HK-2 (cell line): ENCODE data around the gene CLC.
"Not testable (repeated sequence)": the region's sequence is repeated elsewhere in the genome, so short reads cannot be mapped to it uniquely, and the experiment has no call there.

Experiments used
- DNase-seq: peaks from one replicate; pipeline ENCODE4 v3.0.0-alpha.2; 2018; ENCODE audit not compliant: unreplicated experiment

CLC gene

GRCh38 chr19:39729594-39729993 lies 8.2 kb downstream of the CLC start:
- DNase-seq, result no peak

- no peak for DNase-seq
Measured at GRCh38 chr19:39728040-39728439, 9.8 kb downstream of the CLC start.

GRCh38 chr19:39727070-39727800 lies 10.6 kb downstream of the CLC start:
- no peak for DNase-seq

- no peak for DNase-seq
Measured at GRCh38 chr19:39725995-39726394, 11.8 kb downstream of the CLC start.

GRCh38 chr19:39720144-39720543 lies 17.7 kb downstream of the CLC start:
- DNase-seq, result not testable (repeated sequence)

GRCh38 chr19:39710333-39710890 lies 27.4 kb downstream of the CLC start:
- no peak for DNase-seq

GRCh38 chr19:39709026-39709872 lies 28.6 kb downstream of the CLC start:
- DNase-seq, result no peak

GRCh38 chr19:39708594-39708993 lies 29.2 kb downstream of the CLC start:
- no peak for DNase-seq

GRCh38 chr19:39705578-39706188 lies 32.1 kb downstream of the CLC start:
- no peak for DNase-seq

GRCh38 chr19:39704181-39705044 lies 33.4 kb downstream of the CLC start, which contains the start of gene LGALS14:
Gene LGALS14 (plus strand): TSS chr19:39704481. CDS start chr19:39704529, 48 bp downstream.
- no peak for DNase-seq

- no peak for DNase-seq
Measured at GRCh38 chr19:39701291-39701690, 36.5 kb downstream of the CLC start.

GRCh38 chr19:39698535-39698934 lies 39.3 kb downstream of the CLC start:
- DNase-seq, result no peak

- no peak for DNase-seq
Measured at GRCh38 chr19:39696387-39696786, 41.4 kb downstream of the CLC start.

GRCh38 chr19:39695759-39696158 lies 42.1 kb downstream of the CLC start:
- DNase-seq, result no peak

GRCh38 chr19:39692822-39693221 lies 45.0 kb downstream of the CLC start:
- no peak for DNase-seq

GRCh38 chr19:39692166-39692565 lies 45.7 kb downstream of the CLC start:
- DNase-seq, result no peak

- not testable (repeated sequence) for DNase-seq
Measured at GRCh38 chr19:39688637-39689036, 49.2 kb downstream of the CLC start.

GRCh38 chr19:39686739-39687138 lies 51.1 kb downstream of the CLC start:
- DNase-seq, result no peak

GRCh38 chr19:39684267-39684666 lies 53.6 kb downstream of the CLC start:
- DNase-seq, result no peak

- no peak for DNase-seq
Measured at GRCh38 chr19:39681416-39681815, 56.4 kb downstream of the CLC start.
